ENCODE measurements around the gene PKIG. TPM values are rescaled to one million over a fixed set of nuclear protein-coding genes. Genes with fewer than 3 reads are reported as not detected.

PKIG gene
- total and polyA plus RNA-seq, 10 of the 15 experiments (the other 5 are each of a cell fraction or from before 2014, with no cell fraction given): 5.7 to 82.3 (median 39.7) TPM

GRCh38 chr20:44621325-44621724, 38.9 kb downstream of the PKIG start:
- peaks cover 10% of the 10 kb centered on the region for H3K4me1 ChIP-seq (ENCODE audit: control insufficient read depth, insufficient read depth, low read length)
- in situ Hi-C loops (cut with MboI): no loop called here
- no TSS peak for BruUV-seq (replicated peaks)
- H3K4me3 ChIP-seq: no peak overlapping the region
- ChIA-PET SMC1A (ENCODE audit: uncharacterized antibody, unreplicated experiment) (interaction anchor here (1.9 kb wide), 1 partner anchor 62 kb away, joined by 5 read pairs; no protein-coding TSS in a partner anchor), CTCF (interaction anchor here (6.3 kb wide), 1 partner anchor 62 kb away, joined by 57 read pairs; no protein-coding TSS in a partner anchor), POLR2A (no interaction called here), RAD21 (ENCODE audit: unreplicated experiment) (interaction anchor here (0.6 to 1.2 kb wide), 3 partner anchors 11 to 62 kb away, joined by 3 read pairs; no protein-coding TSS in a partner anchor)
- no peak overlapping the region for H2AFZ ChIP-seq (ENCODE audit: control insufficient read depth, low read depth, low read length)
- H3K9ac ChIP-seq (ENCODE audit: control insufficient read depth, insufficient read depth, low read length): no peak overlapping the region
- H3K79me2 ChIP-seq (ENCODE audit: control insufficient read depth, insufficient read depth, low read length): no peaks in the 10 kb centered on the region
- WGBS (ENCODE audit: insufficient coverage, insufficient replicate concordance, low lambda C conversion rate, missing lambda C conversion rate): 97% methylated on average over 5 of the region's 5 CpGs
- DNase-seq (ENCODE audit: low read depth, low spot score) (no peak), ATAC-seq (no peak), FAIRE-seq (no peak)
- H4K20me1 ChIP-seq (ENCODE audit: control insufficient read depth, insufficient read depth): no peaks in the 10 kb centered on the region
- no peak overlapping the region for H3K27ac ChIP-seq (ENCODE audit: control insufficient read depth, insufficient read depth)
- intact Hi-C loops (cut with micrococcal nuclease; ENCODE audit: unreplicated experiment): no loop called here
- H3K27me3 ChIP-seq (replicated peaks in 1 of 2; ENCODE audit: control insufficient read depth in 2 of 2, insufficient read depth in 2 of 2, low read length in 1 of 2): no peaks in the 10 kb centered on the region
- H3K9me3 ChIP-seq (replicated peaks; ENCODE audit: control insufficient read depth, insufficient read depth, low read length): no peaks in the 10 kb centered on the region; the same call in 1 of the 3 replicates
- no peak overlapping the region for H3K4me2 ChIP-seq (ENCODE audit: control insufficient read depth, insufficient read depth)
- TF ChIP-seq PBX3 (IDR thresholded peaks at IDR 0.05; ENCODE audit: insufficient replicate concordance, low read depth, low read length) (no peak), BCL11A (IDR thresholded peaks at IDR 0.05; ENCODE audit: low read depth, low read length) (no peak), EZH2 (IDR thresholded peaks at IDR 0.05; ENCODE audit: borderline replicate concordance, control insufficient read depth, low read depth, low read length) (no peak), TBL1XR1 (IDR thresholded peaks at IDR 0.05; ENCODE audit: low read depth, low read length) (no peak), RCOR1 (conservative IDR thresholded peaks at IDR 0.05; ENCODE audit: low read depth, low read length) (no peak), IRF4 (IDR thresholded peaks at IDR 0.05; ENCODE audit: low read depth, low read length) (no peak), NFYA (IDR thresholded peaks at IDR 0.05; ENCODE audit: borderline replicate concordance, low read depth, low read length) (no peak), LARP7 (IDR thresholded peaks at IDR 0.05) (no peak), ZNF274 (IDR thresholded peaks at IDR 0.05; ENCODE audit: insufficient read depth, insufficient read length) (no peak), SRF (IDR thresholded peaks at IDR 0.05; ENCODE audit: low read depth in 2 of 2, low read length in 2 of 2) (no peak), RAD51 (IDR thresholded peaks at IDR 0.05) (no peak), SIX5 (IDR thresholded peaks at IDR 0.05; ENCODE audit: low read depth, low read length, severe bottlenecking) (no peak), SREBF1 (IDR thresholded peaks at IDR 0.05; ENCODE audit: low read length) (no peak), RUNX3 (IDR thresholded peaks at IDR 0.05; ENCODE audit: low read length) (no peak), GATAD2B (conservative IDR thresholded peaks at IDR 0.05; ENCODE audit: low read depth) (no peak), TCF3 (IDR thresholded peaks at IDR 0.05; ENCODE audit: borderline replicate concordance, insufficient read depth, low read depth, low read length) (no peak)
- H3K36me3 ChIP-seq (ENCODE audit: control insufficient read depth in 2 of 2, insufficient read depth in 2 of 2, low read length in 1 of 2): peaks cover 39 to 49% of the 10 kb centered on the region in 2 experiments
